ENCODE measurements around the gene TOR2A.

Gene TOR2A

DNA sequence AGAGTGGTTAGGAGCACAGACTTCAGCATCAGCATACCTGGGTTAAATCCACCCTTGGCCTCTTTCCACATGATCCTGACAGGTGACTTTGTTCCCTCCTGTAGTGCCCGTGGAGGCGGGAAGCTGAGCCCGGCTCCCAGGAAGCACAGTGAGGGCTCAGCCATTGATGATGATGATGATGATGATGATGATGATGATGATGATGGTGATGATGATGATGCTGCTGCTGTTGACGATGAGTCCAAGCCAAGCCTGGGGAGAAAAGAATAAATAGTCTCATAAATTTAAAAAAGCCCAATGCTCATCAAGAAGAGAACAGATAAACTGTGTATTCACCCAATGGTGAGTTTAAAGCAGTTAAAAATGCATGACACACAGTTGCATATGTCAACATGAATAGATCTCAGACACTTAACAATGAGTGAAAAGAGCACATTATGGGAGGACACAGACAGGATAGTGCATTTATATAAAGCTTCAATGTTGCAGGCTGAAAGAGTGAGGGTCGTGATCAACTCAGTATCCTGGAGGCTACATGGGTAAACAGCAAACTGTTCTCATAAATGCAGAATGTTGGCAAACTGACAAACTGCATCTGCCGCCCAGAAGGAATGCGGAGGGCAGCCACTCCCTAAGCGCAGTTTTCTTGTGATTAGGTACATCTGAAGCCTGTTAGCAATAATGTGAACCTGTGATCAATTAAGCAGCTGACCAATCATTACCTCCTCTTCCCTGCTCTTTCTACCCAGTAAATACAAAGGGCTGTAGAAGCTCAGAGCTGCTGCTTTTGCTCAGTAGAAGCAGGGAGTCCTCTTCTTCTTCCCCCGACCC is 40.0 kb downstream of the TOR2A start:
- TF ChIP-seq, protein P1, sequence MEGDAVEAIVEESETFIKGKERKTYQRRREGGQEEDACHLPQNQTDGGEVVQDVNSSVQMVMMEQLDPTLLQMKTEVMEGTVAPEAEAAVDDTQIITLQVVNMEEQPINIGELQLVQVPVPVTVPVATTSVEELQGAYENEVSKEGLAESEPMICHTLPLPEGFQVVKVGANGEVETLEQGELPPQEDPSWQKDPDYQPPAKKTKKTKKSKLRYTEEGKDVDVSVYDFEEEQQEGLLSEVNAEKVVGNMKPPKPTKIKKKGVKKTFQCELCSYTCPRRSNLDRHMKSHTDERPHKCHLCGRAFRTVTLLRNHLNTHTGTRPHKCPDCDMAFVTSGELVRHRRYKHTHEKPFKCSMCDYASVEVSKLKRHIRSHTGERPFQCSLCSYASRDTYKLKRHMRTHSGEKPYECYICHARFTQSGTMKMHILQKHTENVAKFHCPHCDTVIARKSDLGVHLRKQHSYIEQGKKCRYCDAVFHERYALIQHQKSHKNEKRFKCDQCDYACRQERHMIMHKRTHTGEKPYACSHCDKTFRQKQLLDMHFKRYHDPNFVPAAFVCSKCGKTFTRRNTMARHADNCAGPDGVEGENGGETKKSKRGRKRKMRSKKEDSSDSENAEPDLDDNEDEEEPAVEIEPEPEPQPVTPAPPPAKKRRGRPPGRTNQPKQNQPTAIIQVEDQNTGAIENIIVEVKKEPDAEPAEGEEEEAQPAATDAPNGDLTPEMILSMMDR (IDR thresholded peaks at IDR 0.05) = no peak

DNA sequence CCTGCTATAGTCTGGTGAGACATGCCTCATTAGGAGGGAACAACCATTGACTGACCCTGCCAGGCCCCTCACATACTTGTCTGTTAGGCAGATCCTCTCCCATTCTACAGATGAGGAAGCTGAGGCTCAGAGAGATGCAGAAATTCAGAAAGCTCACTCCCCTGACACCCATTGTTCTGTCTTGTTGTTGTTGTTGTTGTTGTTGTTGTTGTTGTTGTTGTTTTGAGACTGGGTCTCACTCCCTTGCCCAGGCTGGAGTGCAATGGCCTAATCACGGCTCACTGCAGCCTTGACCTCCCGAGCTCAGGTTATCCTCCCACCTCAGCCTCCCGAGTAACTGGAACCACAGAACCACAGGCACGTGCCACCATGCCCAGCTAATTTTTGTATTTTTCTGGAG is 41.4 kb downstream of the TOR2A start:
- TF ChIP-seq, protein P1 (IDR thresholded peaks at IDR 0.05) = no peak

DNA sequence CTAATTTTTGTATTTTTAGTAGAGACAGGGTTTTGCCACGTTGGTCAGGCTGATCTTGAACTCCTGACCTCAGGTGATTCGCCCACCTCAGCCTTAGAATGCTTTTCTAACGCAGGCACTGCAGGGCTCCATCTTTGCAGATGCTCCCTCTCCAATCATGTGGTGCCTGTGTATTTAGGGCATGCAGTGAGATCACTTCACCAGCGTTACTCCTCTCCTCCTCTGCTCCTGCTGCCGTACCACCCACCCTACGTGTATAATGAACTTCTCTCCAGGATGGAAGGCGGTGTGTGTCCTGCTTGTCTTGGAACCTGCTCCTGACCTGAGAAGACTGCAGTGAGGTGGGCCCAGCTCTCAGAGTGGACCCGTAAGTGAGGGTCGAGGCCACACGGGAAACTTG is 42.0 kb downstream of the TOR2A start:
- TF ChIP-seq, protein P1 (IDR thresholded peaks at IDR 0.05) = no peak

DNA sequence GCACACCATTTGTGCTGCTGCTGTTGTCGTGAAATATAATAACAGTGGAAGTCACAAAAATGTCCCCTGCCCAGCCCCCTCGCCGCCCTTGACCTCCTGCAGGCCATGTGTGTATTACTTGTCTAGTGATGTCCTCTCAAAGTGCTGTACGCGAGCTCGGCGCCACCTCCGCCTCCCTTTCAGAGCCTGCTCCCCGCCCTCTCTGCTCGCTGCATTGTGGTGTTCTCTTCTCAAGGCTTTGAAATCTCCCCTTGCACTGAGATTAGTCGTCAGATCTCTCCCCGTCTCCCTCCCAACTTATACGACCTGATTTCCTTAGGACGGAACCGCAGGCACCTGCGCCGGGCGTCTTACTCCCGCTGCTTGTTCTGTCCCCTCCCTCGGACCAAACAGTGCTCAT is 43.0 kb downstream of the TOR2A start:
- TF ChIP-seq, protein P1 (IDR thresholded peaks at IDR 0.05) = no peak

DNA sequence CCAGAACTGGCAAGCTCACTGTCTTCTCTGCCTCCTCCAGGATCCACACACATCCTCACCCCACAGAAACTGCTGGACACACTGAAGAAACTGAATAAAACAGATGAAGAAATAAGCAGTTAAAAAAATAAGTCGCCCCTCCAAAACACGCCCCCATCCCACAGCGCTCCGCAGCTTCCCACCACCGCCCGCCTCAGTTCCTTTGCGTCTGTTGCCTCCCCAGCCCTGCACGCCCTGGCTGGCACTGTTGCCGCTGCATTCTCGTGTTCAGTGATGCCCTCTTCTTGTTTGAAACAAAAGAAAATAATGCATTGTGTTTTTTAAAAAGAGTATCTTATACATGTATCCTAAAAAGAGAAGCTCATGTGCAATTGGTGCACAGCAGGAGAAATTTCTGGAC is 44.4 kb downstream of the TOR2A start:
- TF ChIP-seq, protein P1 (IDR thresholded peaks at IDR 0.05) = no peak

DNA sequence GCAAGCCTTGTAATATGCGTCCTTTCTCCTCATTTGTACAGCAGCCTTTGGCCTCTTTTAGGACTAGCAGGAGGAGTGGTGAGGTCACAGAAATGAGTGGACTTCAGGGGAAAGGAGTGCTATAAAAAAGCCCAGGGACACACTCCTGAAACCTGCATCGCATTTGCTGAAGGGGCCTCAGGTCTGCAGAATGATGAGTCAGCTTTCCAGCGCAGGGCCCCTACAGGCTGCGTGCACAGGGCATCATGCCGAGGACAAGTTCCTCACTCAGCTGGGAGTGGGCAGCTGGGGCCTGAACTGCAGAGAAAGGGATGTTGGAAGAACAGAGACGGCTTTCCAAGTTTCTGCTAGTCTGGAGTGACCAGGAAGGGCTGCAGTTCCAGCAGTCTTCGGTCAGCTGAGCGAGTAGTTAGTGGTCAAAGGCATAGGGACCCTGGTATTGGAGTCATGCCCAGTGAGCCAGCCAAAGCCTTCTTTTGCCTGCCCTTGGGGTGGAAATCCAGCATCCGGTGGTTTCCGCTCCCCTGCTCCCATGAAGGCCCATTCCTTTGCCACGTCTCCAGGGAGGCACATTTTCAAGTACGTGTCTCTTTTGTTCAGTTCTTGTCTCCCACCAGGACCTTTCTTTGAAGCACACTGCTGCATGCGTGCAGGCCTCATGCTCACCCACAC is 45.6 kb downstream of the TOR2A start:
- TF ChIP-seq, protein P1 (IDR thresholded peaks at IDR 0.05) = no peak

DNA sequence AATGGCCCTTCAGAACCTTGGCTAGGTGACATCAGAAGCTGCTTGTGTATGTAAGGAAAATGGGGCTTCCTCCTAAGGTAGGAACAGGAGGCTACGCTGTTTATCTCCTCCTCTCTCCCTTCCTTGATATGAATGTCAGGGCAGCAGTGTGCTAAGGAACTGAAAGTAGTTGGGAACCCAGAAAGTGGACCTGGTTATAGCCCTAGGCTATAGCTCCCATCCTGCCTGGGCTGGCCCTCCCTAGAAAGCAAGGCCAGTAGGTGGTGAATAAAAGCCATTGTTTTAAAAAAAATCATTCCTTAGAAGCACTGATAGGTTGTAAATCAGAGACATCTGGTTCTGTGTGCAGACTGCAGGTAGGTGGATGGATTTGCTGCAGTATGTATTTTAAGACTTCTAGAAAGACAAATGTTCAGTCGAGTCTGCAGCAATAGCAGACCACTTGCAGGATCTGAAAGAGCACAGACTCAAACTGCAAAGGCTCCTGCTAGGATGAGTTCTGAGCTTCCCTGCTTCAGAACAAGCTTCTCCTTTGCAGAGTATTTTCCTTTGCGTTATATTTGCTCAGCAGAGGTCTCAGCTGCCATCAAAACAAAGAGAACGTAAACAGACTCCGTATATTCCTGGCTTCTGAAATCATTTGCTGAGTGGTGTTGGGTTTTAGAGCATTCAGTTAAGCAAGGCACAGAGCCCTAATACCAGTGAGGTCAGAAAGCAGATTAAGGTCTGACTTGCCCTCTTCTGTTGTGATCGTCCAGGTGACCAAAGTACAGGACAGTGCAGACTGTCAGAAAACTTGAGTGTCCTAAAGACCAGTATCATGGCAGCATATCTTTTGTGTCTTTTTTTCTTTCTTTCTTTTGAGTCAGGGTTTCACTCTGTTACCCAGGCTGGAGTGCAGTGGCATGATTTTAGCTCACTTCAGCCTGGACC is 48.4 kb downstream of the TOR2A start:
- TF ChIP-seq, protein P1 (IDR thresholded peaks at IDR 0.05) = no peak
